Astrocyte of the cerebellum (primary cell): Measurements from ENCODE around the gene GNAI2.

ENCODE experiments used
- DNase-seq: peaks from one replicate; pipeline ENCODE4 v3.0.0-alpha.2; 2011; ENCODE audit warnings: low read depth
- H3K4me3 ChIP-seq: 2 replicates; pipeline ENCODE4 v1.5.1; 2011; ENCODE audit warnings: mild to moderate bottlenecking, low read depth, low read length, moderate library complexity
- CTCF ChIP-seq: IDR thresholded peaks from 2 replicates; pipeline ENCODE4 v1.5.1; 2012; ENCODE audit warnings: low read length, low read depth, moderate library complexity, mild to moderate bottlenecking; ENCODE audit errors: missing control alignments
- in situ Hi-C: cut with HindIII; loops from 2 replicates; pipeline ENCODE4 v1.10.0; 2017; ENCODE audit warnings: low sequenced_read_pairs

Gene GNAI2

GRCh38 chr3:50196253-50196801 is 39.7 kb upstream of the GNAI2 start:
- TF ChIP-seq CTCF = no peak
- in situ Hi-C loops = no loop called here
- no peak overlapping the region for H3K4me3 ChIP-seq
- DNase-seq = no peak

- no peak overlapping the region for H3K4me3 ChIP-seq
- TF ChIP-seq CTCF = no peak
- no peak for DNase-seq
- in situ Hi-C loops = no loop called here
Measured at GRCh38 chr3:50201573-50202315, 34.3 kb upstream of the GNAI2 start.

GRCh38 chr3:50202353-50203112 is 33.5 kb upstream of the GNAI2 start:
- DNase-seq = no peak
- H3K4me3 ChIP-seq = no peak overlapping the region
- TF ChIP-seq CTCF = no peak
- in situ Hi-C loops = no loop called here

- H3K4me3 ChIP-seq = no peak overlapping the region
- DNase-seq = no peak
- no peak for TF ChIP-seq CTCF
- in situ Hi-C loops = no loop called here
Measured at GRCh38 chr3:50203113-50203808, 32.7 kb upstream of the GNAI2 start.

- no peak for DNase-seq
- TF ChIP-seq CTCF = no peak
- in situ Hi-C loops = no loop called here
- no peak overlapping the region for H3K4me3 ChIP-seq
Measured at GRCh38 chr3:50203809-50204803, 31.9 kb upstream of the GNAI2 start.
